ENCODE measurements around the gene SEL1L3.

The SEL1L3 gene

GRCh38 chr4:25810461-25811373, 52.1 kb downstream of the SEL1L3 start:
- H2BK5ac ChIP-seq (ENCODE audit: low read depth, low read length, poor library complexity, severe bottlenecking) = no peak overlapping the region
- peaks cover 22% of the 10 kb centered on the region for H3K4me1 ChIP-seq (ENCODE audit: control insufficient read depth, insufficient read depth, low read depth, low read length)
- H4K91ac ChIP-seq (ENCODE audit: low read length) = no peak overlapping the region
- no peak overlapping the region for H2AFZ ChIP-seq (ENCODE audit: low read depth, low read length)
- no peak overlapping the region for H2BK120ac ChIP-seq (ENCODE audit: low read depth, low read length)
- DNase-seq = no peak
- peak overlapping the region; percentile 71 for H3K27ac ChIP-seq (ENCODE audit: low read length, poor library complexity, severe bottlenecking)
- peak overlapping the region; percentile 46 for H3K4me2 ChIP-seq (ENCODE audit: low read length, poor library complexity, severe bottlenecking)
- H4K8ac ChIP-seq (ENCODE audit: low read length) = no peak overlapping the region
- no peaks in the 10 kb centered on the region for H3K27me3 ChIP-seq (ENCODE audit: control insufficient read depth in 1 of 2, insufficient read depth in 1 of 2, low read length in 2 of 2)
- H3K79me1 ChIP-seq (replicated peaks; ENCODE audit: low read length, poor library complexity, severe bottlenecking) = no peaks in the 10 kb centered on the region
- H2BK12ac ChIP-seq (ENCODE audit: low read length in 2 of 2) = no peak overlapping the region
- H3K14ac ChIP-seq (ENCODE audit: low read length in 2 of 2) = no peak overlapping the region
- H3K4ac ChIP-seq (ENCODE audit: low read depth in 1 of 2, low read length in 2 of 2) = no peak overlapping the region
- H2BK15ac ChIP-seq (ENCODE audit: low read depth, poor library complexity, severe bottlenecking) = no peak overlapping the region
- H3K4me3 ChIP-seq (ENCODE audit: insufficient read depth in 1 of 2, low read depth in 1 of 2, low read length in 2 of 2) = no peak overlapping the region
- no peak overlapping the region for H3K9ac ChIP-seq (ENCODE audit: low read length)
- H3K36me3 ChIP-seq (ENCODE audit: control insufficient read depth in 1 of 2, insufficient read depth in 2 of 2, low read depth in 1 of 2, low read length in 2 of 2) = no peaks in the 10 kb centered on the region
- H3K23ac ChIP-seq (ENCODE audit: low read length in 2 of 2) = no peak overlapping the region
- H3K9me3 ChIP-seq (ENCODE audit: control insufficient read depth, low read length) = no peaks in the 10 kb centered on the region
- peak overlapping the region; percentile 57 for H2AK5ac ChIP-seq (ENCODE audit: low read length, severe bottlenecking)
- 95% methylated on average over 23 of the region's 23 CpGs for WGBS
- H3K18ac ChIP-seq (ENCODE audit: low read depth in 1 of 2, low read length in 2 of 2) = no peak overlapping the region

GRCh38 chr4:25809996-25810395, 52.8 kb downstream of the SEL1L3 start:
- H2BK5ac ChIP-seq (ENCODE audit: low read depth, low read length, poor library complexity, severe bottlenecking) = no peak overlapping the region
- H3K4me1 ChIP-seq (ENCODE audit: control insufficient read depth, insufficient read depth, low read depth, low read length) = peaks cover 21% of the 10 kb centered on the region
- H2AK5ac ChIP-seq (ENCODE audit: low read length, severe bottlenecking) = peak overlapping the region; percentile 57
- H3K18ac ChIP-seq (ENCODE audit: low read depth in 1 of 2, low read length in 2 of 2) = no peak overlapping the region
- no peak overlapping the region for H3K9ac ChIP-seq (ENCODE audit: low read length)
- no peak overlapping the region for H2AFZ ChIP-seq (ENCODE audit: low read depth, low read length)
- no peaks in the 10 kb centered on the region for H3K9me3 ChIP-seq (ENCODE audit: control insufficient read depth, low read length)
- no peaks in the 10 kb centered on the region for H3K36me3 ChIP-seq (ENCODE audit: control insufficient read depth in 1 of 2, insufficient read depth in 2 of 2, low read depth in 1 of 2, low read length in 2 of 2)
- no peaks in the 10 kb centered on the region for H3K27me3 ChIP-seq (ENCODE audit: control insufficient read depth in 1 of 2, insufficient read depth in 1 of 2, low read length in 2 of 2)
- no peak overlapping the region for H3K27ac ChIP-seq (ENCODE audit: low read length, poor library complexity, severe bottlenecking)
- no peak overlapping the region for H3K23ac ChIP-seq (ENCODE audit: low read length in 2 of 2)
- no peak overlapping the region for H2BK15ac ChIP-seq (ENCODE audit: low read depth, poor library complexity, severe bottlenecking)
- H4K91ac ChIP-seq (ENCODE audit: low read length) = no peak overlapping the region
- H3K4ac ChIP-seq (ENCODE audit: low read depth in 1 of 2, low read length in 2 of 2) = no peak overlapping the region
- no peak overlapping the region for H4K8ac ChIP-seq (ENCODE audit: low read length)
- no peak overlapping the region for H3K4me3 ChIP-seq (ENCODE audit: insufficient read depth in 1 of 2, low read depth in 1 of 2, low read length in 2 of 2)
- no peak overlapping the region for H3K4me2 ChIP-seq (ENCODE audit: low read length, poor library complexity, severe bottlenecking)
- DNase-seq = no peak
- H3K79me1 ChIP-seq (replicated peaks; ENCODE audit: low read length, poor library complexity, severe bottlenecking) = no peaks in the 10 kb centered on the region
- no peak overlapping the region for H2BK120ac ChIP-seq (ENCODE audit: low read depth, low read length)
- H2BK12ac ChIP-seq (ENCODE audit: low read length in 2 of 2) = no peak overlapping the region
- H3K14ac ChIP-seq (ENCODE audit: low read length in 2 of 2) = no peak overlapping the region
- WGBS = 93% methylated on average over 1 of the region's 4 CpGs

- peak; percentile 7 for DNase-seq
- H3K36me3 ChIP-seq (ENCODE audit: control insufficient read depth in 1 of 2, insufficient read depth in 2 of 2, low read depth in 1 of 2, low read length in 2 of 2) = no peaks in the 10 kb centered on the region
- H2BK12ac ChIP-seq (ENCODE audit: low read length in 2 of 2) = no peak overlapping the region
These were observed 55.6 kb downstream of the SEL1L3 start for GRCh38 chr4:25807102-25807728.

GRCh38 chr4:25805255-25805860, 57.4 kb downstream of the SEL1L3 start:
- no peak for DNase-seq
- no peak overlapping the region for H3K14ac ChIP-seq (ENCODE audit: low read length in 2 of 2)
- H2BK5ac ChIP-seq (ENCODE audit: low read depth, low read length, poor library complexity, severe bottlenecking) = no peak overlapping the region
- no peaks in the 10 kb centered on the region for H3K79me1 ChIP-seq (replicated peaks; ENCODE audit: low read length, poor library complexity, severe bottlenecking)
- no peak overlapping the region for H3K27ac ChIP-seq (ENCODE audit: low read length, poor library complexity, severe bottlenecking)
- no peak overlapping the region for H4K8ac ChIP-seq (ENCODE audit: low read length)
- no peak overlapping the region for H3K4ac ChIP-seq (ENCODE audit: low read depth in 1 of 2, low read length in 2 of 2)
- no peak overlapping the region for H2AFZ ChIP-seq (ENCODE audit: low read depth, low read length)
- no peak overlapping the region for H4K91ac ChIP-seq (ENCODE audit: low read length)
- H3K27me3 ChIP-seq (ENCODE audit: control insufficient read depth in 1 of 2, insufficient read depth in 1 of 2, low read length in 2 of 2) = no peaks in the 10 kb centered on the region
- H3K23ac ChIP-seq (ENCODE audit: low read length in 2 of 2) = no peak overlapping the region
- H3K9me3 ChIP-seq (ENCODE audit: control insufficient read depth, low read length) = no peaks in the 10 kb centered on the region
- H2BK120ac ChIP-seq (ENCODE audit: low read depth, low read length) = no peak overlapping the region
- H3K18ac ChIP-seq (ENCODE audit: low read depth in 1 of 2, low read length in 2 of 2) = no peak overlapping the region
- no peaks in the 10 kb centered on the region for H3K36me3 ChIP-seq (ENCODE audit: control insufficient read depth in 1 of 2, insufficient read depth in 2 of 2, low read depth in 1 of 2, low read length in 2 of 2)
- H3K4me2 ChIP-seq (ENCODE audit: low read length, poor library complexity, severe bottlenecking) = no peak overlapping the region
- peaks cover 2% of the 10 kb centered on the region for H3K4me1 ChIP-seq (ENCODE audit: control insufficient read depth, insufficient read depth, low read depth, low read length)
- H2AK5ac ChIP-seq (ENCODE audit: low read length, severe bottlenecking) = no peak overlapping the region
- no peak overlapping the region for H3K4me3 ChIP-seq (ENCODE audit: insufficient read depth in 1 of 2, low read depth in 1 of 2, low read length in 2 of 2)
- H3K9ac ChIP-seq (ENCODE audit: low read length) = no peak overlapping the region
- H2BK15ac ChIP-seq (ENCODE audit: low read depth, poor library complexity, severe bottlenecking) = no peak overlapping the region
- no peak overlapping the region for H2BK12ac ChIP-seq (ENCODE audit: low read length in 2 of 2)
- WGBS = 79% methylated on average over 5 of the region's 6 CpGs

More at GRCh38 chr4:25807102-25807728, 55.6 kb downstream of the SEL1L3 start:
- no peak overlapping the region for H3K23ac ChIP-seq (ENCODE audit: low read length in 2 of 2)
- no peak overlapping the region for H2AK5ac ChIP-seq (ENCODE audit: low read length, severe bottlenecking)
- H3K9ac ChIP-seq (ENCODE audit: low read length) = no peak overlapping the region
- no peak overlapping the region for H3K4ac ChIP-seq (ENCODE audit: low read depth in 1 of 2, low read length in 2 of 2)
- 72% methylated on average over 8 of the region's 8 CpGs for WGBS
- no peaks in the 10 kb centered on the region for H3K27me3 ChIP-seq (ENCODE audit: control insufficient read depth in 1 of 2, insufficient read depth in 1 of 2, low read length in 2 of 2)
- H2AFZ ChIP-seq (ENCODE audit: low read depth, low read length) = no peak overlapping the region
- no peak overlapping the region for H3K14ac ChIP-seq (ENCODE audit: low read length in 2 of 2)
- H4K8ac ChIP-seq (ENCODE audit: low read length) = no peak overlapping the region
- H2BK120ac ChIP-seq (ENCODE audit: low read depth, low read length) = no peak overlapping the region
- no peak overlapping the region for H3K27ac ChIP-seq (ENCODE audit: low read length, poor library complexity, severe bottlenecking)
- H2BK15ac ChIP-seq (ENCODE audit: low read depth, poor library complexity, severe bottlenecking) = no peak overlapping the region
- H3K79me1 ChIP-seq (replicated peaks; ENCODE audit: low read length, poor library complexity, severe bottlenecking) = no peaks in the 10 kb centered on the region
- H4K91ac ChIP-seq (ENCODE audit: low read length) = no peak overlapping the region
- H3K4me2 ChIP-seq (ENCODE audit: low read length, poor library complexity, severe bottlenecking) = no peak overlapping the region
- H3K9me3 ChIP-seq (ENCODE audit: control insufficient read depth, low read length) = no peaks in the 10 kb centered on the region
- H2BK5ac ChIP-seq (ENCODE audit: low read depth, low read length, poor library complexity, severe bottlenecking) = no peak overlapping the region
- no peak overlapping the region for H3K18ac ChIP-seq (ENCODE audit: low read depth in 1 of 2, low read length in 2 of 2)
- peaks cover 13% of the 10 kb centered on the region for H3K4me1 ChIP-seq (ENCODE audit: control insufficient read depth, insufficient read depth, low read depth, low read length)
- no peak overlapping the region for H3K4me3 ChIP-seq (ENCODE audit: insufficient read depth in 1 of 2, low read depth in 1 of 2, low read length in 2 of 2)

Measured in mesenchymal stem cell (in vitro differentiated cells and primary cell).